H9 (cell line): ENCODE data around the gene EBF4. TPM values are rescaled to one million over a fixed set of nuclear protein-coding genes. Genes with fewer than 3 reads are reported as not detected.

Experiments used
- DNase-seq: peaks from one replicate; pipeline ENCODE4 v3.0.0-alpha.2; 2017
- H2AFZ ChIP-seq: one replicate; pipeline ENCODE4 v1.6.1; 2013; ENCODE audit warnings: mild to moderate bottlenecking, low read length, control low read depth, moderate library complexity
- H2AK5ac ChIP-seq: 2 replicates; pipeline ENCODE4 v1.6.1; 2013; ENCODE audit warnings: low read length, control low read depth, mixed read lengths; ENCODE audit not compliant: insufficient read length
- H2BK120ac ChIP-seq: one replicate; pipeline ENCODE4 v1.6.1; 2013; ENCODE audit warnings: low read depth, mild to moderate bottlenecking, low read length, control low read depth, inconsistent platforms; ENCODE audit not compliant: poor library complexity, severe bottlenecking
- H2BK12ac ChIP-seq: 2 replicates; pipeline ENCODE4 v1.6.1; 2013; ENCODE audit warnings: low read length, control low read depth, mixed read lengths, low read depth; ENCODE audit not compliant: insufficient read length
- H2BK15ac ChIP-seq: 2 replicates; pipeline ENCODE4 v1.6.1; 2013; ENCODE audit warnings: low read depth, low read length, control low read depth
- H2BK20ac ChIP-seq: one replicate; pipeline ENCODE4 v1.6.1; 2013; ENCODE audit warnings: low read depth, mild to moderate bottlenecking, low read length, control low read depth, inconsistent platforms; ENCODE audit not compliant: poor library complexity, severe bottlenecking
- H2BK5ac ChIP-seq: 2 replicates; pipeline ENCODE4 v1.6.1; 2013; ENCODE audit warnings: low read length, control low read depth, mixed read lengths; ENCODE audit not compliant: insufficient read length
- H3K14ac ChIP-seq: 2 replicates; pipeline ENCODE4 v1.6.1; 2013; ENCODE audit warnings: low read length, control low read depth; ENCODE audit not compliant: insufficient read depth
- H3K18ac ChIP-seq: 2 replicates; pipeline ENCODE4 v1.6.1; 2013; ENCODE audit warnings: low read depth, mild to moderate bottlenecking, mixed read lengths, low read length, control low read depth; ENCODE audit not compliant: insufficient read length
- H3K23ac ChIP-seq: 2 replicates; pipeline ENCODE4 v1.6.1; 2013; ENCODE audit warnings: low read length, control low read depth, mixed read lengths, low read depth; ENCODE audit not compliant: insufficient read length
- H3K23me2 ChIP-seq: 2 replicates; pipeline ENCODE4 v1.6.1; 2013; ENCODE audit warnings: low read depth, mild to moderate bottlenecking, mixed read lengths, low read length, control low read depth; ENCODE audit not compliant: insufficient read length, poor library complexity, severe bottlenecking
- H3K27ac ChIP-seq: 2 replicates; pipeline ENCODE4 v1.5.1; 2013; ENCODE audit warnings: low read length, control low read depth, mixed read lengths, low read depth; ENCODE audit not compliant: insufficient read length
- H3K27me3 ChIP-seq: 2 replicates; pipeline ENCODE4 v1.6.1; 2013; ENCODE audit warnings: low read length, control low read depth, inconsistent platforms; ENCODE audit not compliant: insufficient read depth
- H3K4ac ChIP-seq: 2 replicates; pipeline ENCODE4 v1.6.1; 2013; ENCODE audit warnings: low read depth, mild to moderate bottlenecking, control low read depth, inconsistent platforms, low read length, moderate library complexity
- H3K4me1 ChIP-seq: 2 replicates; pipeline ENCODE4 v1.6.1; 2013; ENCODE audit warnings: low read length, control low read depth, inconsistent platforms; ENCODE audit not compliant: insufficient read depth
- H3K4me2 ChIP-seq: 2 replicates; pipeline ENCODE4 v1.6.1; 2013; ENCODE audit warnings: low read length, control low read depth, mixed read lengths; ENCODE audit not compliant: insufficient read length, insufficient read depth
- H3K56ac ChIP-seq: 2 replicates; pipeline ENCODE4 v1.6.1; 2013; ENCODE audit warnings: low read depth, mild to moderate bottlenecking, mixed read lengths, low read length, control low read depth; ENCODE audit not compliant: insufficient read length
- H3K79me1 ChIP-seq: 2 replicates; pipeline ENCODE4 v1.6.1; 2013; ENCODE audit warnings: low read depth, mild to moderate bottlenecking, moderate library complexity, low read length, control low read depth, inconsistent platforms; ENCODE audit not compliant: insufficient read depth, poor library complexity, severe bottlenecking
- H3K79me2 ChIP-seq: 2 replicates; pipeline ENCODE4 v1.6.1; 2013; ENCODE audit warnings: low read length, control low read depth, inconsistent platforms; ENCODE audit not compliant: insufficient read depth
- H3K9ac ChIP-seq: 2 replicates; pipeline ENCODE4 v1.6.1; 2013; ENCODE audit warnings: low read length, control low read depth, mixed read lengths; ENCODE audit not compliant: insufficient read length; ENCODE audit errors: extremely low read depth
- H3K9me3 ChIP-seq: one replicate; pipeline ENCODE4 v1.6.1; 2013; ENCODE audit warnings: low read depth, low read length, inconsistent platforms; ENCODE audit not compliant: control insufficient read depth
- H3T11ph ChIP-seq: one replicate; pipeline ENCODE4 v1.6.1; 2013; ENCODE audit warnings: mild to moderate bottlenecking, low read length, control low read depth, inconsistent platforms
- H4K20me1 ChIP-seq: one replicate; pipeline ENCODE4 v1.6.1; 2013; ENCODE audit not compliant: control insufficient read depth, insufficient read length, insufficient read depth
- H4K5ac ChIP-seq: 2 replicates; pipeline ENCODE4 v1.6.1; 2013; ENCODE audit warnings: low read depth, mild to moderate bottlenecking, mixed read lengths, low read length, control low read depth; ENCODE audit not compliant: insufficient read length
- H4K8ac ChIP-seq: replicated peaks from 2 replicates; pipeline ENCODE4 v1.6.1; 2013; ENCODE audit warnings: low read length, control low read depth, mixed read lengths, low read depth; ENCODE audit not compliant: insufficient read length
- H4K91ac ChIP-seq: 2 replicates; pipeline ENCODE4 v1.6.1; 2013; ENCODE audit warnings: low read depth, mild to moderate bottlenecking, moderate library complexity, mixed read lengths, low read length, control low read depth; ENCODE audit not compliant: insufficient read length
- H3K27ac Mint-ChIP-seq, 3 experiments: 2 replicates in 2 of 3; 3 replicates in 1 of 3; pipeline ENCODE4 v1.8.0; 2020 to 2021; ENCODE audit warnings: mixed read lengths in 3 of 3, mild to moderate bottlenecking in 1 of 3, moderate library complexity in 1 of 3
- H3K27me3 Mint-ChIP-seq: 2 replicates; pipeline ENCODE4 v1.8.0; 2021; ENCODE audit warnings: low read depth, mild to moderate bottlenecking, moderate library complexity, mixed read lengths
- H3K36me3 Mint-ChIP-seq, 3 experiments: 2 replicates in 2 of 3; 3 replicates in 1 of 3; pipeline ENCODE4 v1.8.0; 2020 to 2021; ENCODE audit warnings: low read depth in 3 of 3, mixed read lengths in 3 of 3; ENCODE audit not compliant: insufficient read depth in 1 of 3
- H3K4me1 Mint-ChIP-seq, 2 experiments: 2 replicates each; pipeline ENCODE4 v1.8.0; 2020; ENCODE audit warnings: mixed read lengths in 2 of 2
- H3K4me3 Mint-ChIP-seq, 2 experiments: 2 replicates in 1 of 2; 3 replicates in 1 of 2; pipeline ENCODE4 v1.8.0; 2020 to 2021; ENCODE audit warnings: mild to moderate bottlenecking in 2 of 2, mixed read lengths in 2 of 2, moderate library complexity in 1 of 2
- H3K9me3 Mint-ChIP-seq, 2 experiments: 2 replicates in 1 of 2; 3 replicates in 1 of 2; pipeline ENCODE4 v1.8.0; 2020; ENCODE audit warnings: mild to moderate bottlenecking in 2 of 2, mixed read lengths in 2 of 2, moderate library complexity in 1 of 2
- WGBS: extraction: QIAGEN DNeasy Blood & Tissue Kit; methylation state at CpG from one replicate; pipeline ENCODE4 v1.1.7; 2013; ENCODE audit warnings: missing lambda C conversion rate, low lambda C conversion rate, mixed read lengths; ENCODE audit not compliant: insufficient read length; ENCODE audit errors: extremely low coverage; 5-methylcytosine and 5-hydroxymethylcytosine counted together
- total RNA-seq: library from RNA; stranded (reverse); gene quantifications from 2 replicates; pipeline ENCODE4 v1.2.1, GENCODE V29; 2021
- TF ChIP-seq, protein P1 (sequence below): fragments of 200-600 bp; sonication (generic); conservative IDR thresholded peaks from 3 replicates; pipeline ENCODE4 v1.8.0; 2021; ENCODE audit warnings: antibody characterized with exemption, mild to moderate bottlenecking

EBF4 gene
- total RNA-seq, 1 experiment from 2014 or later: 3.9 TPM

DNA sequence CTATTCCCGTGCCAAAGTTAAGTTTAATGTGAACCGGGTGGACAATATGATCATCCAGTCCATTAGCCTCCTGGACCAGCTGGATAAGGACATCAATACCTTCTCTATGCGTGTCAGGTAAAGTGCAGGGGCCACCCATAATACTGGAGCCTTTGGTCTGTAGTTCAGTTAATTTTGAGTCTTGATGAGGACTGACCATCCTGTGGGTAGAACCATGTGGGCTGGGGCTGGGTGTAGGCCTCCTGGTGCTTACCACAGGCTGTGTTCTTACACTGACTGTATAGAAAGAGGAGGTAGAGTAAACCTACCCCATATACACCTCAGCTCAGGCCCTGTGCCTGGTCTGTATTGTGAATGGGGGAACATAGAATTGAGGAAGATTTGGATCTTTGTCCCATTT, 37.7 kb upstream of the EBF4 start:
- Histone ChIP-seq H3K79me1 (peaks cover 11% of the 10 kb centered on the region), H3K9ac (no peak overlapping the region), H2BK20ac (no peak overlapping the region), H4K8ac (no peak overlapping the region), H2BK5ac (no peak overlapping the region), H3K4me2 (peak overlapping the region; percentile 96), H2BK15ac (no peak overlapping the region), H2AK5ac (no peak overlapping the region), H3K27ac (no peak overlapping the region), H2BK120ac (no peak overlapping the region), H4K91ac (no peak overlapping the region), H3K23ac (no peak overlapping the region), H2AFZ (no peak overlapping the region), H3K27me3 (no peaks in the 10 kb centered on the region), H3K4ac (no peak overlapping the region), H3K14ac (no peak overlapping the region), H3K4me1 (no peaks in the 10 kb centered on the region; the same call in 1 of the 2 replicates), H2BK12ac (no peak overlapping the region), H3K23me2 (peaks cover 9% of the 10 kb centered on the region), H3K18ac (no peak overlapping the region), H4K20me1 (no peaks in the 10 kb centered on the region), H3K9me3 (no peaks in the 10 kb centered on the region), H3K56ac (no peak overlapping the region), H4K5ac (no peak overlapping the region), H3T11ph (no peak overlapping the region), H3K79me2 (peaks cover 17% of the 10 kb centered on the region)
- peaks cover 3% of the 10 kb centered on the region; the same call in 1 of the 2 replicates for H3K27me3 Mint-ChIP-seq
- WGBS: no CpG with 5 or more reads among the region's 3 CpGs
- TF ChIP-seq, protein P1, sequence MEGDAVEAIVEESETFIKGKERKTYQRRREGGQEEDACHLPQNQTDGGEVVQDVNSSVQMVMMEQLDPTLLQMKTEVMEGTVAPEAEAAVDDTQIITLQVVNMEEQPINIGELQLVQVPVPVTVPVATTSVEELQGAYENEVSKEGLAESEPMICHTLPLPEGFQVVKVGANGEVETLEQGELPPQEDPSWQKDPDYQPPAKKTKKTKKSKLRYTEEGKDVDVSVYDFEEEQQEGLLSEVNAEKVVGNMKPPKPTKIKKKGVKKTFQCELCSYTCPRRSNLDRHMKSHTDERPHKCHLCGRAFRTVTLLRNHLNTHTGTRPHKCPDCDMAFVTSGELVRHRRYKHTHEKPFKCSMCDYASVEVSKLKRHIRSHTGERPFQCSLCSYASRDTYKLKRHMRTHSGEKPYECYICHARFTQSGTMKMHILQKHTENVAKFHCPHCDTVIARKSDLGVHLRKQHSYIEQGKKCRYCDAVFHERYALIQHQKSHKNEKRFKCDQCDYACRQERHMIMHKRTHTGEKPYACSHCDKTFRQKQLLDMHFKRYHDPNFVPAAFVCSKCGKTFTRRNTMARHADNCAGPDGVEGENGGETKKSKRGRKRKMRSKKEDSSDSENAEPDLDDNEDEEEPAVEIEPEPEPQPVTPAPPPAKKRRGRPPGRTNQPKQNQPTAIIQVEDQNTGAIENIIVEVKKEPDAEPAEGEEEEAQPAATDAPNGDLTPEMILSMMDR: no peak
- H3K4me3 Mint-ChIP-seq: peak overlapping the region; percentile 88 to 93
- H3K4me1 Mint-ChIP-seq: peaks cover 15 to 22% of the 10 kb centered on the region in 2 experiments
- H3K27ac Mint-ChIP-seq: peak overlapping the region in 2 of 3 experiments; percentile 59 to 84; a peak in 4 of 7 replicates
- H3K36me3 Mint-ChIP-seq: peaks cover 53 to 73% (median 68%) of the 10 kb centered on the region in 3 experiments
- DNase-seq: no peak
- no peaks in the 10 kb centered on the region for H3K9me3 Mint-ChIP-seq
